DMS153 treated with DMSO at 0.1 percent for 48 hours (cell line): Measurements from ENCODE around the gene TOR1AIP1.

ENCODE experiments used
- DNase-seq: peaks from one replicate; lab custom pipeline; 2025; ENCODE audit not compliant: unreplicated experiment; lab: John Stamatoyannopoulos, UW

Gene TOR1AIP1

DNA sequence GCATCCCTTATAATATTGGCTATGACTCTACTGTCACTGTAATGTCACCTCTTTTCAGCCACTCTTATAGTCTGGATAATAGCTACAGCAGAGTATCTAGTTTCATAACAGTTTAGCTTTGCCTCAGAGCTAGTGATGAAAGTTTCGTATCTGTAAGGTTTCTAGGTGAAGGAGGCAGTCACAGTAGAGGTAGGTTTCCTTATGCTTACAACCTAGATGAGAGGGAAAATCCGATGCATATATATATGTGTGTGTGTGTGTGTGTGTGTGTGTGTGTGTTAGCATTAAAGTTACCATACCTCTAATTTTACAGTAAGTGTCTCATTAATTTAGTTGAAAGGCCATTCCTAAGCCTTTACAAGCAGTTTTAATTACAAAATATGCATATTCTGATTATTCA is 2.3 kb upstream of the TOR1AIP1 start:
- no peak for DNase-seq

DNA sequence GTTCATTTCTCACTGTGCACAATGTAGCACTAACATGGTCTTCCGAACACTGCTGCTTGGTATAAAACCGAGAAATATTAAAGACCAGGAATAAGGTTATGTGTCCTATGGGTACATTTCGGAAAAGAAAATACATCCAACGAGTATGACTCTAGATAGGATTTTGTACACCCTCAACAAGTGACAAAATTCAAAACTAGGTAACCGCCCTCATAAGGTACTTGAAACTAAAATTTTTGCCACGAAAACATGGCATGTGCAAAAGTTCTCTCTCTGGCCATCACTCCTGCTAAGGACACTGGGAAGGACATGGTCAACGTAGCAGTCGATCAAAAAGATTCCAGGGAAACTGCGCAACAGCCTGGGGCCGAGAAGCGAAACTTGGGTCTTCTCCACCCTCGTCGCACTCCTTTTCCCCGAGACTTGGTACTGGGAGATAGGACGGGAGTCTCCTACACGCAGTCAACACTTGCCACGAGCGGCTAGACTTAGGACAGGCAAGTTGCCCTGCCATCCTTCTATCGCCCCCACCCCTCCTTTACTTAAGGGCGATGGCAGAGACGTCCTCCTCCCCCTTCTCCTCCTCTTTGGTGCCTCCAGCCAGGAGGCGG is 338 bp upstream of the TOR1AIP1 start:
- DNase-seq: peak; percentile 85

DNA sequence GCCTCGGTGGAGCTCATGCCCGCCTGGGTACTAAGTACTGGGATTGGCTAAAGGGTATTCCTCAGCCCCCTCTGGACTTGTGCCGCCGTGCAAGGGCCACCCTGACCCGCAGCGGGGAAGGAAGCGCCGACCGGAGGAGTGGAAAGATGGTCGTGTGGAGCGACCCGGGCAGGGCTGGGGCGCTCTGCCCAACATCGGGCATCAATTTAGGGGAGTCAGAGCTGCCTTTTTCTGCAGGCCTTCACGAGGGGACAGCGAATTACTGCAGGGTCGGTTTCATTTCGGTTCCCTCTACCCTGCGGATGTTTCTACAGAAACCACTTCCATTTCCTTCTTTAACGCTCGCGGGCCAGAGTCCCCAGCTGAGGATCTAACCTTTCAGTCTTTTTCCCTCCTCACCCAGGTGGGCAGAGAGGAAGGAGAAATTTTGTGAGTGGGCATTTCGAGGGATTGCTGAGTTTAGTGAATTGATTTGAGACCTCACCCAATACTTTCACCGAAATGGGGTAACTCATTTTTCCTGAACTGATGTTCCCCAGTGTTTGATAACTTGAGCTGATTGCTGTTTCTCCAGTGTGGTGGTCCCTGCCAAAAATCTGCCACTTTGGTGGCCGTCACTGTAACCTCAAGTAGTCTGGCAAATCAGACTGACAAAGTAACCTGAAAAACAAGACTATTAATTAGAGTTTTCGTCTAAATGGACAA is 1.1 kb downstream of the TOR1AIP1 start:
- no peak for DNase-seq

DNA sequence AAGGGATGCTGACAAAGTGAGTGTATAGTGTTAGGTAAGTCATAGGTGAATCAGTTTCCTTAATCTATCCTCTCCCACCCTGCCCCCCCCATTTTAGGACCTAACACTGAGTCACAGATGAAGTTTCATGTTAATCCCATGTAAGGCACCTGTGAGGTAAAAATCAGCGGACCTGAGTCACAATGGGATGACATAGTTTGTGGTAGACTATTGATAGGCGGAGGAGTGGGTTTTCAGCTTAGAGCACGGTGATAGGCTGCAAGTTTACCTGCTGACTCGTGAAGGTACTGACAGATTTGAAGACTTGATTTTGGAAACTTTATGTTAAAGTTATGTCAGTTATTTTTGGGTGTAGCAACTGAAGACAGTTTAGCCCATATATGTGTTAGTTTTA is 1.7 kb downstream of the TOR1AIP1 start:
- no peak for DNase-seq

DNA sequence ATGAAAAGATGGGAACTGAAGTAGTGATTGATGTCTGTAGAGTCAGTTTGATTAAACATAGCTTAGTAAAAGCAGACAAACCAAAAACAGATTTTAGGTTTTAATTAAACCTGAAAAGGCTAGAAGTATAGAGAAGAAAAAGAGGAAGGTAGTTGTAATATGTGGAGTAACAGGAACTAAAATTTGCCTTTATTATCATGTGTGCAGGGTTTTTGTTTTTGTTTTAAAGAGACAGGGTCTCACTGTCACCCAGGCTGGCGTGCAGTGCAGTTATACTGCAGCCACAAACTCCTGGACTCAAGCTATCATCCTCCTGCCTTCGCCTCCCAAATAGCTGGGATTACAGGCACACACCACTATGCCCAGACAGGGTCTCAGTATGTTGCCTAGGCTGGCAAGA is 6.0 kb downstream of the TOR1AIP1 start:
- DNase-seq: no peak

DNA sequence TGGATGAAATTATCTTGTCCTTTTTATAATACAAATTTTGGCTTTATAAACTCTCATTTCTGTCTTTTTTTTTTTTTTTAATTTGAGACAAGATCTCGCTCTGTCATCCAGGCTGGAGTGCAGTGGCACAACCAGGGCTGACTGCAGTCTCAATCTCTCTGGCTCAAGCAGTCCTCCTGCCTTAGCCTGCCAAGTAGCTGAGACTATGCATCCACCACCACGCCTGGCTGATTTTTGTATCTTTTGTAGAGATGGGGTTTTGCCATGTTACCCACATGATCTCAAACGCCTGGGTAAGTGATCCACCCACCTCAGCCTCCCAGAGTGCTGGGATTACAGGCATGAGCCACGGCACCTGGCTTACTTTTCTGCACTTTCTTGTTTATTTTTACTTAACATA is 7.5 kb downstream of the TOR1AIP1 start:
- DNase-seq: no peak

DNA sequence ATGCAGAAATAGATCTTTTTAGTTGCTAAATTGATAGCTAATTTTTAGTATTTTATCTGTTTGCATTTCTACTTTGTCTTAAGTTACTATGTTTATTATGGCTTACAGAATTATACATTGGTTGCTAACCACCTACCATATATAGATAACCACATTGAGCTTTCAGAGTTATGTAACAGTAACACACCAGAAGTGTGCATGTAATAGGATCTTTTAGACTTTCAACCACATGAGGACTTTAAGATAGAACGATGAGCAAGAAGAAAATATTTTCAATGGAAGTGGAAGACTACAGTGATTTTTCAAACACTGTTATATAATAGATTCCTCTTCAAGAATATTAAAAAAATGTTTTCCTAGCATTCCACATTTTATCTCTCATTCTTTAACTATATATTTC is 28.8 kb downstream of the TOR1AIP1 start:
- no peak for DNase-seq

DNA sequence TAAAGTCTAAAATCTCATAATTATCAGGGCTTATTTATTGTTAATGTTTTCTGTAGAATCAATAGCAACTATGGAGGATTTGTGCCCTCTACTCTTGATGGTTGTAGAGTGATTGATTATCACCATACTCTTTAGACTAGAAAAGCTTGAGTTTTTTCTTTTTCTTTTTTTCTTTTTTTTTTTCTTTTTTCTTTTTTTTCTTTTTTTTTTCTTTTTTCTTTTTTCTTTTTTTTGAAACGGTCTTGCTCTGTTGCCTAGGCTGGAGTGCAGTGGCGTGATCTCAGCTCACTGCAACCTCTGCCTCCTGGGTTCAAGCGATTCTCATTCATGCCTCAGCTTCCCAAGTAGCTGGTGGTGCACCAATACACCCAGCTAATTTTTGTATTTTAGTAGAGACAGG is 29.7 kb downstream of the TOR1AIP1 start:
- DNase-seq: no peak

DNA sequence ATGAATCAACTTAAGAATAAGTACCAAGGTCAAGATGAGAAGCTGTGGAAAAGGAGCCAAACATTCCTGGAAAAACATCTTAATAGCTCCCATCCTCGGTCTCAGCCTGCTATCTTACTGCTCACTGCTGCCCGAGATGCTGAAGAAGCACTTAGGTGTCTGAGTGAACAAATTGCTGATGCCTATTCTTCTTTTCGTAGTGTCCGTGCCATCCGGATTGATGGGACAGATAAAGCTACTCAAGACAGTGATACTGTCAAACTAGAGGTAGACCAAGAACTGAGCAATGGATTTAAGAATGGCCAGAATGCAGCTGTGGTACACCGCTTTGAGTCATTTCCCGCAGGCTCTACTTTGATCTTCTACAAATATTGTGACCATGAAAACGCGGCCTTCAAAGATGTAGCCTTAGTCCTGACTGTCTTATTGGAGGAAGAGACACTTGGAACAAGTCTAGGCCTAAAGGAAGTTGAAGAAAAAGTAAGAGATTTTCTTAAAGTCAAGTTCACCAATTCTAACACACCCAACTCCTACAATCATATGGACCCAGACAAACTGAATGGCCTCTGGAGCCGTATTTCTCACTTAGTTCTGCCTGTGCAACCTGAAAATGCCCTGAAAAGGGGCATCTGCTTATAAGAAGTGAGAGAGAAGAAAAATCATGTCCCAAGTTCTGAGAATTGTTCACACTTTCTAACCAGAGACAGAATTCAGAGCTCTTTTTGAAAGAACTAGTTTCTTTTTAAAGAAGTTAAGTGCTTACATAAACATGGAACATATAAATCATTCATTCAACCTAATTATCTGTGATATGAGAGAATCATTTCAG is 35.7 kb downstream of the TOR1AIP1 start:
- no peak for DNase-seq

DNA sequence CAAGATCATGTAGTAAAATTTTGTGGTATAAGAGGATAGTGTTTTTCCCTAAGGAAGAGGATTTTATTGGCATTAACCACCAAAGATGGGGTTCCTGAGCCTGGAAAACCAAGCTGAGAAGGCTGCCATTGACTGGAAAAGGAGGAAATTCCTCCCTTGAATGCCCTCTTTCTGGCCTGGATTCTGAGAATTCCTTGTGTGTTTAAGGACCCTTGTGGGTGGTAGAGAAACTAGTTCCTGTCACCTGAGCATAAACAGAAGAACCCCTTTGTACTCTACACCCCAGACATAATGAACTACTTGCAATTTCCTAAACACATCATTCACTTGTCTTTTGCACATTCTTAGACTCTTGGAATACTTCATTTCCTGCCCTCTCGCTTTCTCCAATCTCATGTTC is 39.4 kb downstream of the TOR1AIP1 start:
- DNase-seq: no peak

DNA sequence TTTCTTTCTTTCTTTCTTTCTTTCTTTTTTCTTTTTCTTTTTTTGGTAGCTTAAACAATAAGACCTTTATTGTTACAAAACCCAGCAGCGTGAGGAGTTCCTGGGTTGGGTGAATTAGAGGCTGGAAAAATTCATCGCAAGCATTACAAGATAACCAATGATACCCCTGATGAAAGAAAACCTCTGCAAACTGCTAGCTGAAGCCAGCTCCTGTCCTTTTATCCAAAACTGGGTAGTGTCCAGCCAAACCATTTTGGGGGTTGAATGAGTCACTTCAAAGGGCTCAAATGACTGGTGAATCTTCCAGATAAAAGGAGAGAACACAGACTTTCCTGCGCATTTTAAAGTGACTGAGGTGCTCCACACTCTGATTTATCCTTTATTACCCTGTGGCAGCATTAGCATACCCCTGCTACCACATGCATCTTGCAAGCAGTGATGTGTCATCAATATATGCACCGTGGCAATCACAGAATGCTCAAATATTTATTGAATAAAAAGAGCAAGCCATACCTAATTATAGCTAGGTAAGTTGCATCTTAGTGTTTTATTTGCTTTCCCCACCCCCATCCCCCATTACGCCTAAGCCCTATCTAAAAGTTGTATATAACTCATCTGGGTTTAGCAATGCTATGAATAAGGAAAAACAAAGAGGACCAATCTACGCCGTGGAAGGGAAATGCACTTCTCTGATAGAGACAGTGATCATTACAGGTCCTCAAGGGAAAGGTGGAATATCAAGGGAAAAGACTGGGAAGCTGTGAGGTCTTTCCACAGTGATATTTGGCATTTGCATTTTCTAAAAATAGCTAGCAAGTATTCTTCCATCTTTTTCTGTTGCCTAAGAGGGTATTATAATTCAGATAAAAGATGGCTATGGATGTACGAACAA is 40.1 kb downstream of the TOR1AIP1 start:
- no peak for DNase-seq

DNA sequence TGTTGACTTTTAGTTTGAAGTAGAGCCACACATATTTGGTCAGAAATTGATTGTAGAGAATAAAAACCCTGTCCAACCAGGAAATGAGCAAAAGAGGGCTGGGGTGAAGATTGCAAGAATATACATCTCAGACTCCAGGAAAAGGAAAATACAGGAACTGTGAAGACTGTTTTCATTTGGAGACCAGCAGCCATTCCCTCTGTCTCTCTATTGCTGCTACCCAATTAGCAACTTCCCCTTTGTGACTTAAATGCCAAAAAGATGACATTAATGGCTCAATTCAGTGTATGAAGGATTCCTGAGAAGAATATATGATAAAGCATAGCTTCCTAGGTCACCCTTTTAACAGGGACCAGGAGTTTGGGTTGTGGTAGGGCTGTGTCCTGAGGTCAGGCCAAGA is 40.9 kb downstream of the TOR1AIP1 start:
- no peak for DNase-seq

DNA sequence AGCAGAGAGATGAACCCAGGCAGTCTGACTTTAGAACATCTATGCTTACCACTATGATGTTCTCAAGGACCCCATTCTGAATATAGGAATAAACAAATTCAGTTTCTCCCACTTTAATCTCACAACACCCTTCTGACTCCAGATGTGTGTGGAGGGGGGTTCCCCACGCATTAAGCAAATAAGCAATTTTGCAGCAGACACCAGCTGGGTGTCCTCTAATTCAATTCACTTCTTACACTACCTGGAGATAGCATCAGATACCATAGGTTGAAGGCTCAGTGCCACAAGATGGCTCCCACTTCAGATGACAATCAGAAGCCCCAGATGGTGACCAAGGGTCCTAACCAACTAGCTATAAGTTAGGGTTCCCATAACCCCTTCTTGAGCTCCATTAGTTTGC is 42.2 kb downstream of the TOR1AIP1 start:
- DNase-seq: no peak

DNA sequence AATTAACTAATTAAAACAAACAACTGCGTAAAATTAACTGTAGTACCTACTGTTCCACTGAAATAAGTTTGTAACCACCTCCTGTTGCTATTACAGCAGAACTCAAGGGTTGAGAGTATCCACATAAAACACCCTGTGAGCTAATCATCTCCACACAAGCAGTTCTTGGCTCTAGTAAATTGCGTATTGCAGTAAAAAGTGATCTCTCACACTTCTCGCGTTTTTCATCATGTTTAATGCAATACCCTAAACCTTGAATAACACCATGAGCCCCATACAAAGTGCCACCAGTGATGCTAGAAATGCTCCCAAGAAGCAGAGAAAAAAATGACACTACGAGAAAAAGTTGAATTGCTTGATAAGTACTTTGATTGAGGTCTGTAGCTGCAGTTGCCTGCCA is 43.2 kb downstream of the TOR1AIP1 start:
- no peak for DNase-seq

DNA sequence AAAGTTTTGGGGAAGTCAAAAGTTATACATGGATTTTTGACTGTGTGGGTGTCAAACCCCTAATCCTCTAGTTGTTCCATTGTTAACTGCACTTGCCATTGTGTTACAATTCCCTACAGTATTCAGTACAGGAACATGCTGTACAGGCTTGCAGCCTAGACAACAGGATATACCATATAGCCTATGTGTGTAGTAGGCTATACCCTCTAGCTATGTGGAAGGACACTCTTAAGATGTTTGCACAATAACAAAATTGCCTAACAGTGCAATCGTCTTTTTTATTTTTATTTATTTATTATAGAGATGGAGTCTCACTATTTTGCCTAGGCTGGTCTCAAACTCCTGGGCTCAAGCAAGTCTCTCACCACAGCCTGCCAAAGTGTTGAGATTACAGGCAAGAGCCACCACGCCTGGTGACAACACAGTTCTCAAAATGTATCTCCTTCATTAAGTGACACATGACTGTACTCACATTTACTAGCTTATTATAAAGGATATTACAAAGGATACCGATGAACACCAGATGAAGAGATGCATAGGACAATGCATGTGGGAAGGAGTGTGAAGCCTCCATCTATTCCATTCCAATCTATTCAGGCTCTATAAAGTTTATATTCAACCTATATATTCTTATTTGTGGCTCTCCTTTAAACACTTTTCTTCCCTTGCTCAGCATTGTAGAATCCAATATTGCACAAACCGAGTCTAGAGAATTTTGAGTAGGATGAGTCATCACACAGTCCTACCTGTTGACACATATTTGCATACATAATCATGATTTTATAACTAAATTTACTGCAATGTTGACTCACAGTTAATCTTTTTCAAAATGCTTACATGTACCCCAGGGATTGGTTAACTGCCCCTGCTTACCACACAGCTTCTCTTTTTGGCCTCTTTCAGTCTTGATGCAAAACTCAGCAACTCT is 44.1 kb downstream of the TOR1AIP1 start:
- no peak for DNase-seq

DNA sequence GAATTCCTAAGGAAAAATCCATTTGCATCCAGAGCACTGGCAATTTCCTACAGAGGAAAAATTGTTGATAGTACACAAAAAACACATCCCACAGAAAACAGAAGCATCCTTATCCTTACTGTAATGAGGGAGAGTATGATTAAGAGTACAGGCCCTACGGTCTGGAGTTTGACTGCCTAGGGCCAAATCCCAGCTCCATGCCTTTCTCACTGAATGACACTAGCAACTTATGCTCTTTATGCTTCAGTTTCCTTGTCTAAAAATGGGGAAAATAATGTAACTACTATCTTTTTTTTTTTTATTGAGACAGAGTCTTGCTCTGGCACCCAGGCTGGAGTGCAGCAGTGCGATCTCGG is 44.7 kb downstream of the TOR1AIP1 start:
- no peak for DNase-seq

DNA sequence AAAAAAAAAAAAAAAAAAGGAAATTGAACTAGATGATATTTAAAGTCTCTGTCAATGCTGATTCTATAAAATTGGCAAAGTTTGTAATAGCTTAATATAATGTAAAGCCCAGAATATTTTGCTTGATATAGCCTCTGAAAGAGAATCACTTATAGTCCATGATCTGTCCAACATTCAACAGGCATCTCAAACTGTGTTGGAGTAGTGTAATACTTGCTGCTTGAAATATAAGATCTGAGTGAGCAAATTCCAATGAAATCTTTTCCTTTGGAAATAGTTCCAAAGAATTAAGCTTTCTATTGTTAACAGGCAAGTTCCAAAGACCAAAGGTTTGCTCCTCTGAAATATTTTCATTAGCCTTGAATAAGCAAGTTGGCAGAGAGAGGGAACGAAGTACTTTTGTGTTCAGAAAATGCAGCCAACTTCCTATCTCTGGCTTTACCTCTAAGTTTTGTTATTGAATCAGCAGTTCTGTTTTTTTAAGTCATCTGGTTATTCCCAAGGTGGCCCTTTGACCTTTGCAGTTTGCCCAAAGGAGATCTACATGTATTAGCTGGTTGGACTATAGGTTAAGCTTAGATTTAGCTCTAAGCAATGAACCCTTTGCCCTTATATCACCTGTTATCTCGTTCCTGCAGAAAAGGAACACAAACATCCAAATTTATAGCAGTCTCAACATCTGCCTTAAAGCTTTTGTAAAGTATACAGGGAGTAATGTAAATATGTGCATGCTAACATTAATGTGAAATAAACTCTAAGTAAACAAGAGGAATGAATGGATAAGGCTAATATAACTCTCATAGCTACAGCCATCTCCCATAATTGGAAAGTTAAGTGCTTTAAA is 48.1 kb downstream of the TOR1AIP1 start:
- no peak for DNase-seq

DNA sequence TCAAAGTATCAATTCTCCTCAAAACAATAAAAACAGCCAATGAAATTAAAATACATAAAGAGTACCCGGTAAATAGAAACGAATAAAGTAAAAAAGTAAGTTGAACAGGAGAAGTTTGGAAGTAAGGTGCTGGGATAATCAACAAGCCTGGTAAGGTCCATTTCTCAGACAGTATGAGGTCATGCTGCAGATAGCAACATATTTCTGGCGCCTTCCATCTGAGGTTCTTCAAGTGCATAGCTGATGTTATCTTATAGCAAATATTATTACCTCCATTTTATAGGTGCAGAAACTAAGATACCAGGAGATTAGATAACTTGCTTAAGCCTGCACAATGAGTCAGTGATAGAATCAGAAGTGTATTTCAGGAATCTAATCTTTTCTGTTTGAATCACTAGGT is 48.8 kb downstream of the TOR1AIP1 start:
- no peak for DNase-seq

DNA sequence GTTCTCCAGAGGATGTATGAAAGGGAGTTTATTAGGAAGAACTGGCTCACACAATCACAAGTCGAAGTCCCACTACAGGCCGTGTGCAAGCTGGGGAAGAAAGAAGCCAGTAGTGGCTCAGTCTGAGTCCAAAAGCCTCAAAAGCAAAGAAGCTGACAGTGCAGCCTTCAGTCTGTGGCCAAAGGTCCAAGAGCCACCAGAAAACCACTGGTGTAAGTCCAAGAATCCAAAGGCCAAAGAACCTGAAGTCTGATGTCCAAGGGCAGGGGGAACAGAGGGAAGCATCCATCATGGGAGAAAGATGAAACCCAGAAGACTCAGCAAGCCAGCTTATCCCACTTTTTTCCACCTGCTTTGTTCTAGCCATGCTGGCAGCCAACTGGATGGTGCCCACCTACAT is 51.1 kb downstream of the TOR1AIP1 start:
- no peak for DNase-seq
